ENCODE measurements around the gene TSPAN33.
A peak's percentile ranks its signal among the peaks of the same experiment; 100 is the strongest.
"Not testable (repeated sequence)": the region's sequence is repeated elsewhere in the genome, so short reads cannot be mapped to it uniquely, and the experiment has no call there.

The TSPAN33 gene

DNA sequence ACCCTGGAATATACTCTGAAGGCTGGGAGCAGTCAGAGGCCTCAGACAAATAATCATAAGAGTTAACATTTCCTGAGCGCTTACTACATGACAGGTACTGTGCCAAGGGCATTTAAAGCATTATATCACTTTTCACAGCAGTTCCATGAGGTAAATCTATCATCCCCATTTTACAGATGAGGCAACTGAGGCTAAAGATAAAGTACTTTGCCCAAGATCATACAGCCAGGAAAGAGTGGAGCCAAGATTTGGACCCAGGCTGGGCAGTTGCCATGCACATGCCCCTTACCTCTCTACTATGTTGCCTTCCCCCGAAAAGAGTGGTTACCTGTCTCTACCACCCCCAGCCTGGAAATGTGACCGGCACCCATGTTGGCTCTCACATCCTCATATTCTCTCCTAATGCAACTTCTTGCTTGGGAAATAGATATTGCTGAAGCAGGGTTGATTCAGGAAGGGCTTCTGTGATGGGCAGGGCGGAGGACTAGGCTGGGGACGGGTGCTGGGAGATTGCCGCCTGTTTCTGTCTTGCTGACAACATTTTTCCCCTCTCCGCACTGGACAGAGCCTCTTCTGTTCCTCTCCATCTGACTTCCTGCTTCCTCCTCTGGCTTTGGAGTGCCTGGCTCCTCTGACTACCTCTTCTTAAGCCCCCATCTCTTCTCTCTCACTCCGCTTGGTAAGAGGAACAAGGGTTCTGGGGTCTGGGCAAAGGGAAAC, 57.7 kb downstream of the TSPAN33 start:
- DNase-seq (ENCODE audit: low read depth, low spot score) = no peak
- no peak overlapping the region for H3K4me3 ChIP-seq (ENCODE audit: low read length)

DNA sequence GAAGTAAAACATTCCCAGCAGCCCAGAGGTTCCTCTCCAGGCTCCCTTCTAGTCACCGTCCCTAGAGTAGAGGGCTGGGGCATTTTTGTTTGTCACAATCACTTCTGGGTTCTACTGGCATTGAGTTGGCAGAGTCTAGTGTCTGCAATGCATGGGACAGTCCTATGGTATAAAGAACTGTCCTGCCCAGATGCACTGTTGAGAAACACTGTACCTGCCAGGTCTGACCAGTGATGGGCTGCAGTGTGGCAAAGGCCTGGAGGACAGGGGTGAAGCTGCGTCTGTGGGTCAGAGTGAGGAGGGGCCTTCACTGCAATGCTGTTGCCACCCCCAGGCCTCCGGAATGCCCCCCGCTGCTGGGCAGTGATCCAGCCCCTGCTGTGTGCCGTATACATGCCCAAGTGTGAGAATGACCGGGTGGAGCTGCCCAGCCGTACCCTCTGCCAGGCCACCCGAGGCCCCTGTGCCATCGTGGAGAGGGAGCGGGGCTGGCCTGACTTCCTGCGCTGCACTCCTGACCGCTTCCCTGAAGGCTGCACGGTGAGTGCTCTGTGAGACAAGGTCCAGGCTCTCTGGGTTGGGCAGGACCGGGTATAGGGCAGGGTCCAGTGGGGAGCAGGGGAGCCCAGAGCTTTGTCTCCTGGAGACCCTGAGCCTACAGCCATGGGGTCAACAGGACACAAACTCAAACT, 58.7 kb downstream of the TSPAN33 start:
- DNase-seq (ENCODE audit: low read depth, low spot score) = no peak
- no peak overlapping the region for H3K4me3 ChIP-seq (ENCODE audit: low read length)

DNA sequence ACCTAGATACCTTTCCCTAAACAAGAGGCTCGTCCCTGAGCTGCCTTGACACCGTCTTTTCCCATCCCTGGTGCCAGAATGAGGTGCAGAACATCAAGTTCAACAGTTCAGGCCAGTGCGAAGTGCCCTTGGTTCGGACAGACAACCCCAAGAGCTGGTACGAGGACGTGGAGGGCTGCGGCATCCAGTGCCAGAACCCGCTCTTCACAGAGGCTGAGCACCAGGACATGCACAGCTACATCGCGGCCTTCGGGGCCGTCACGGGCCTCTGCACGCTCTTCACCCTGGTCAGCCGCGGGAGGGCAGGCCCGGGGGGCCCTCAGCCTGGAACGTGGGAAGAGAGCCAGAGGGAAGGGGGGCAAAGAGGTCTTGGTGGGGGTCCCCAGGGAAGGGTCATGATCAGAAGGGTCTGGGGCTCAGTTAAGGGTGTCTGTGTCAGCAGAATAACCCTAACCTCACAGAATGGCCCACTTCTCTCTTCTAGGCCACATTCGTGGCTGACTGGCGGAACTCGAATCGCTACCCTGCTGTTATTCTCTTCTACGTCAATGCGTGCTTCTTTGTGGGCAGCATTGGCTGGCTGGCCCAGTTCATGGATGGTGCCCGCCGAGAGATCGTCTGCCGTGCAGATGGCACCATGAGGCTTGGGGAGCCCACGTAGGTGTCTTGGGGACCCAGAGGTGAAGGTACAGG, 60.8 kb downstream of the TSPAN33 start:
- no peak for DNase-seq (ENCODE audit: low read depth, low spot score)
- H3K4me3 ChIP-seq (ENCODE audit: low read length) = no peak overlapping the region

DNA sequence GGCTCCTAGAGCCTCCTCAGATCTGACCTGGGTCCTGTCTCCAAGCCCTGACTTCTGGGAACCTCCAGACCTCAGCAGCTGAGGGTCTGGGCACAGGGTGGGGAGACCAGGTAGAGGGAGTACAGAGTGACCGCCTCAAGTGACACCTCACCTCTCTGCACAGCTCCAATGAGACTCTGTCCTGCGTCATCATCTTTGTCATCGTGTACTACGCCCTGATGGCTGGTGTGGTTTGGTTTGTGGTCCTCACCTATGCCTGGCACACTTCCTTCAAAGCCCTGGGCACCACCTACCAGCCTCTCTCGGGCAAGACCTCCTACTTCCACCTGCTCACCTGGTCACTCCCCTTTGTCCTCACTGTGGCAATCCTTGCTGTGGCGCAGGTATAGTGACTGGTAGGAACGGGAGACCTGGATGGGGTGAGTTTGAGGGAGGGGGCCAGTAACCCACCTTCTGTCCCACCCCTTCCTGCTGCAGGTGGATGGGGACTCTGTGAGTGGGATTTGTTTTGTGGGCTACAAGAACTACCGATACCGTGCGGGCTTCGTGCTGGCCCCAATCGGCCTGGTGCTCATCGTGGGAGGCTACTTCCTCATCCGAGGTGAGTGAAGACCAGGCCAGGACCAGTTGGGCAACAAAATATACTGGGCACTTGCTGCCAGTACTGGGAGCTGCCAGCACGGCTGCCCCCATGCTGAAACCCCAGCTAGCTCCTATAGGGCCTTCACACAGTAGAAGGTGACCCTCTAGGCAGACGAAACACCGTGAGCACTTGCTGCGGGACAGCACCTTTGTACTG, 61.7 kb downstream of the TSPAN33 start:
- no peak overlapping the region for H3K4me3 ChIP-seq (ENCODE audit: low read length)

DNA sequence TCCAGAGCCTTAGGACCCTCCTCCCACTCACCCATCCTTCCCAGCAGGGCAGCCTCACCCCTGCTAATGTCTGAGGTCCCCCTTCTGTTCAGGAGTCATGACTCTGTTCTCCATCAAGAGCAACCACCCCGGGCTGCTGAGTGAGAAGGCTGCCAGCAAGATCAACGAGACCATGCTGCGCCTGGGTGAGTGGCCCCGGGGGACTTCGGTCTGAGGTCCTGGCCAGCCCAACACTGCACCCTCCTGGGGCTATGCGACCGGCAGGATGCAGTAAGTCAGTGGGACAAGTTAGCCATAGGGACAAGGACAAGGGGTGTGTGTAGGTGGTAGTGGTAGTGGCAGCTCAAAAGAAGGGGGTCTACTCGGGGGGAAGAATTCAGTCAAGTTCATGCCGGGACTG, 64.2 kb downstream of the TSPAN33 start:
- no peak for DNase-seq (ENCODE audit: low read depth, low spot score)
- H3K4me3 ChIP-seq (ENCODE audit: low read length) = no peak overlapping the region

More for the DNA sequence above, 61.7 kb downstream of the TSPAN33 start:
- DNase-seq (ENCODE audit: low read depth, low spot score) = no peak

DNA sequence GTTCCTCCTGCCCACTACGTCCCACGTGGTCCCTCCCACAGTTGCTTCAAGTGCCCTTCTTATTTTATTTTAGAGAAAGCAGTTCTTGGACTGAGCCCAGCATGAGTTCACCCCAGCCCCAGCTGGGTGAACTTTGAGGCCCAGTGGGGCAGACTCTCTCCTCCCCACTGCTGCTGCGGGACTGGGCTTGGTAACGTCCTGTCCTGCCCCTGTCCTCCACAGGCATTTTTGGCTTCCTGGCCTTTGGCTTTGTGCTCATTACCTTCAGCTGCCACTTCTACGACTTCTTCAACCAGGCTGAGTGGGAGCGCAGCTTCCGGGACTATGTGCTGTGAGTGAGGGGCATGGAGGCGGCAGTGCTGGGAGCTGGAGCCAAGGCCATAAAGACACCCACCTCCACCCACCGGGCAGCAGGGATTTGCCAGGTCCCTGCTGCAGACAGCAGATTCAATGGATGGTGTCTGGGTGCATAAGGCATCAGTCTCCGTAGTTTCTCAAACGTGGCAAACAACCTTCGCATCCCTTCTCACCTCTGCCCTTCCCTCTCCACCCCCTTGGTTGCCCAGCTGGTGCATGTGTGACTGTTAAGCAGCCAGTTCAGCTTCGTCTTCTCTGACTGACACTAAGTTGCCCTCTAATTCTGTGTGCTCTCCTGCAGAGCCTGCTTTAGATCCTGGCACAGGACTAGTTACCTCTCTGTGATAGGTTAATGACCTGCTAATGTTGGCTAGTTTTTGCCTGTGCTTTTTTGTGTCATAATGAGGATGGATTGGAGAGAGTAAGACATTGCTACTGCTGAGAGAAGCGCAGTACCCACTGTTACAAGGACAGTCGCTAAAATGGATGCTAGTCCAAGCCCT, 64.8 kb downstream of the TSPAN33 start:
- no peak overlapping the region for H3K4me3 ChIP-seq (ENCODE audit: low read length)
- DNase-seq (ENCODE audit: low read depth, low spot score) = no peak

DNA sequence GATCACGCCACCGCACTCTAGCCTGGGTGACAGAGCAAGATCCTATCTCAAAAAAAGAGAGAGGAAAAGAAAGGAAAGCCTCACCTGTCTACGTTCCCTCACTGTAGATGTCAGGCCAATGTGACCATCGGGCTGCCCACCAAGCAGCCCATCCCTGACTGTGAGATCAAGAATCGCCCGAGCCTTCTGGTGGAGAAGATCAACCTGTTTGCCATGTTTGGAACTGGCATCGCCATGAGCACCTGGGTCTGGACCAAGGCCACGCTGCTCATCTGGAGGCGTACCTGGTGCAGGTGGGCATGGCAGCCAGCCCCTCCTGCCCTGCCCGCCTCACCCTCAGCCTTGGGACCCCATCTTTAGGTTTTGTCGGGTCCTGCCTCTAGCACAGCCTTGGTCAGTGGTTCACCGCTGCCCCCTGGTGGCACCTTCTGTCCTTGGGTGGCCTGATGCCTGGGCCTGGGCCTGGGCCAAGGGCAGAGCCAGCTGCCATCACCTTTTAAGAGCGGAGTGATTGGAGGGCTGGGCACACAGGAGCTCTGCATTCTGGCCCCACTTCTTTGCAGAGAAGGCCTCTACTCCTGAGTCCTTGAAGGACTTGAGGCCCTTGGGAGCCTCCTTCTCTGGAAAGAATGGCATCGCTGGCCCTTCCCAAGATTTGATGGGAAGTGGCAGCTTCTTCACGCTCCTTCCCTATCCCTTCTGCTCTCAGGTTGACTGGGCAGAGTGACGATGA, 65.9 kb downstream of the TSPAN33 start:
- no peak overlapping the region for H3K4me3 ChIP-seq (ENCODE audit: low read length)
- no peak for DNase-seq (ENCODE audit: low read depth, low spot score)

DNA sequence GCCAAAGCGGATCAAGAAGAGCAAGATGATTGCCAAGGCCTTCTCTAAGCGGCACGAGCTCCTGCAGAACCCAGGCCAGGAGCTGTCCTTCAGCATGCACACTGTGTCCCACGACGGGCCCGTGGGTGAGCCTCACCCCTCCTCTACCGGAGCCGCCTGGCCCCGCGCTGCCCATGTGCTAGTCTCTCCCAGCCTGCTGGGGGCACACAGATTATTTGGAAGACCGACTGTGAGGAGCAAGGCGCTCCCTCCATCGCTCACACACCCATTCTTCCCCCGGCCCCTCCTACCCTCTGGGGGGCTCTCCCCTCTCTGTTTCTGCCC, 66.4 kb downstream of the TSPAN33 start:
- DNase-seq (ENCODE audit: low read depth, low spot score) = no peak
- H3K4me3 ChIP-seq (ENCODE audit: low read length) = no peak overlapping the region

DNA sequence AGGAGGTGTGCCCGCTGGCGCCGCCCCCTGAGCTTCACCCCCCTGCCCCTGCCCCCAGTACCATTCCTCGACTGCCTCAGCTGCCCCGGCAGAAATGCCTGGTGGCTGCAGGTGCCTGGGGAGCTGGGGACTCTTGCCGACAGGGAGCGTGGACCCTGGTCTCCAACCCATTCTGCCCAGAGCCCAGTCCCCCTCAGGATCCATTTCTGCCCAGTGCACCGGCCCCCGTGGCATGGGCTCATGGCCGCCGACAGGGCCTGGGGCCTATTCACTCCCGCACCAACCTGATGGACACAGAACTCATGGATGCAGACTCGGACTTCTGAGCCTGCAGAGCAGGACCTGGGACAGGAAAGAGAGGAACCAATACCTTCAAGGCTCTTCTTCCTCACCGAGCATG, 67.6 kb downstream of the TSPAN33 start:
- no peak for DNase-seq (ENCODE audit: low read depth, low spot score)
- H3K4me3 ChIP-seq (ENCODE audit: low read length) = no peak overlapping the region

DNA sequence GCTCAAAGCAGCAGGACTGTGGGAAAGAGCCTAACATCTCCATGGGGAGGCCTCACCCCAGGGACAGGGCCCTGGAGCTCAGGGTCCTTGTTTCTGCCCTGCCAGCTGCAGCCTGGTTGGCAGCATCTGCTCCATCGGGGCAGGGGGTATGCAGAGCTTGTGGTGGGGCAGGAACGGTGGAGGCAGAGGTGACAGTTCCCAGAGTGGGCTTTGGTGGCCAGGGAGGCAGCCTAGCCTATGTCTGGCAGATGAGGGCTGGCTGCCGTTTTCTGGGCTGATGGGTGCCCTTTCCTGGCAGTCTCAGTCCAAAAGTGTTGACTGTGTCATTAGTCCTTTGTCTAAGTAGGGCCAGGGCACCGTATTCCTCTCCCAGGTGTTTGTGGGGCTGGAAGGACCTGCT, 68.1 kb downstream of the TSPAN33 start:
- DNase-seq (ENCODE audit: low read depth, low spot score) = no peak
- no peak overlapping the region for H3K4me3 ChIP-seq (ENCODE audit: low read length)

DNA sequence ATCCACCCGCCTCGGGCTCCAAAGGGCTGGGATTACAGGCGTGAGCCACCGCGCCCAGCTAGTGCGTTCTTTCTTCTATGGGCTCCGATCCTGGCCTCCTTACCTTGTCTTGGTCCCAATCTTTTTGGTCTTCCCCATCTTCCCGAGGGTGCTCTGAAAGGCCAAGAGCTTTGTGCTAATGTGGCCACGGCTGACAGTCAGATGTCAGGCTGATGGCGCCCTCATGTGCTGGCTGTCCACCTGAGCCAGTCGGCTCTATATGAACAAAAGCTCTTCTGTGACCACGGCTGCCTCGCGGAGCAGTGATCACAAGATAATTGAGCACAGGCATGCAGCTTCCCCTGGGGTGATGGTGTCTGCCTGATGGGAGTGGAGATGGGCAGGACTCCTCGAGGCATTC, 69.3 kb downstream of the TSPAN33 start:
- no peak overlapping the region for H3K4me3 ChIP-seq (ENCODE audit: low read length)
- no peak for DNase-seq (ENCODE audit: low read depth, low spot score)

DNA sequence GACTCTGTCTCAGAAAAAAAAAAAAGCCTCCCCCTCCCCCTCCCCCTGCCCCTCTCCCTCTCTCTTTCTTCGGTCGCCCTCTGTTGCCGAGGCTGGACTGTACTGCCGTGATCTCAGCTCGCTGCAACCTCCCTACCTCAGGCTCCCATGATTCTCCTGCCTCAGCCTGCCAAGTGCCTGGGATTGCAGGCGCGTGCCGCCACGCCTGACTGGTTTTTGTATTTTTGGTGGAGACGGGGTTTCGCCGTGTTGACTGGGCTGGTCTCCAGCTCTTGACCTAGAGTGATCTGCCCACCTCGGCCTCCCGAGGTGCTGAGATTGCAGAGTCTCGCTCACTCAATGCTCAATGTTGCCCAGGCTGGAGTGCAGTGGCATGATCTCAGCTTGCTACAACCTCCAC, 71.2 kb downstream of the TSPAN33 start:
- DNase-seq (ENCODE audit: low read depth, low spot score); H3K4me3 ChIP-seq (ENCODE audit: low read length): not testable (repeated sequence)

DNA sequence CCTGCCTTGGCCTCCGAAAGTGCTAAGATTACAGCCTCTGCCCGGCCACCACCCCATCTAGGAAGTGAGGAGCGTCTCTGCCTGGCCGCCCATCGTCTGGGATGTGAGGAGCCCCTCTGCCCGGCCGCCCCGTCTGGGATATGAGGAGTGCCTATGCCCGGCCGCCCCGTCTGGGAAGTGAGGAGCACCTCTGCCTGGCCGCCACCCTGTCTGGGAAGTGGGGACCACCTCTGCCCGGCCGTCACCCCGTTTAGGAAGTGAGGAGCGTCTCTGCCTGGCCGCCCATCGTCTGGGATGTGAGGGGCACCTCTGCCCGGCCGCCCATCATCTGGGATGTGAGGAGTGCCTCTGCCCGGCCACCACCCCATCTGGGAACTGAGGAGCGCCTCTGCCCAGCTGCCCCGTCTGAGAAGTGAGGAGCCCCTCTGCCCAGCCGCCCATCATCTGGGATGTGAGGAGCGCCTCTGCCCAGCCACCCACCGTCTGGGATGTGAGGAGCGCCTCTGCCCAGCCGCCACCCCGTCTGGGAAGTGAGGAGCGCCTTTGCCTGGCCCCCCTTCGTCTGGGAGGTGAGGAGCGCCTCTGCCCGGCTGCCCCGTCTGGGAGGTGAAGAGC, 71.7 kb downstream of the TSPAN33 start:
- not testable (repeated sequence) for DNase-seq (ENCODE audit: low read depth, low spot score); H3K4me3 ChIP-seq (ENCODE audit: low read length)

DNA sequence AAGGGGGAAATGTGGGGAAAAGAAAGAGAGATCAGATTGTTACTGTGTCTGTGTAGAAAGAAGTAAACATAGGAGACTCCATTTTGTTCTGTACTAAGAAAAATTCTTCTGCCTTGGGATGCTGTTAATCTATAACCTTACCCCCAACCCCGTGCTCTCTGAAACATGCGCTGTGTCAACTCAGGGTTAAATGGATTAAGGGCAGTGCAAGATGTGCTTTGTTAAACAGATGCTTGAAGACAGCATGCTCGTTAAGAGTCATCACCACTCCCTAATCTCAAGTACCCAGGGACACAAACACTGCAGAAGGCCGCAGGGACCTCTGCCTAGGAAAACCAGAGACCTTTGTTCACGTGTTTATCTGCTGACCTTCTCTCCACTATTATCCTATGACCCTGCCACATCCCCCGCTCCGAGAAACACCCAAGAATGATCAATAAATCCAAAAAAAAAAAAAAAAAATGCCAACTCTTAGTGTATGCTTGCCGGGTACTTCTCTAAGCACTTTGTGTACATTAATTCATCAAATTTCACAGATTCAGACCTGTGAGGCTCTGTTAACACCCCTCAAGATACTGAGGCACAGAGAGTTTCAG, 72.4 kb downstream of the TSPAN33 start:
- H3K4me3 ChIP-seq (ENCODE audit: low read length); DNase-seq (ENCODE audit: low read depth, low spot score): not testable (repeated sequence)

DNA sequence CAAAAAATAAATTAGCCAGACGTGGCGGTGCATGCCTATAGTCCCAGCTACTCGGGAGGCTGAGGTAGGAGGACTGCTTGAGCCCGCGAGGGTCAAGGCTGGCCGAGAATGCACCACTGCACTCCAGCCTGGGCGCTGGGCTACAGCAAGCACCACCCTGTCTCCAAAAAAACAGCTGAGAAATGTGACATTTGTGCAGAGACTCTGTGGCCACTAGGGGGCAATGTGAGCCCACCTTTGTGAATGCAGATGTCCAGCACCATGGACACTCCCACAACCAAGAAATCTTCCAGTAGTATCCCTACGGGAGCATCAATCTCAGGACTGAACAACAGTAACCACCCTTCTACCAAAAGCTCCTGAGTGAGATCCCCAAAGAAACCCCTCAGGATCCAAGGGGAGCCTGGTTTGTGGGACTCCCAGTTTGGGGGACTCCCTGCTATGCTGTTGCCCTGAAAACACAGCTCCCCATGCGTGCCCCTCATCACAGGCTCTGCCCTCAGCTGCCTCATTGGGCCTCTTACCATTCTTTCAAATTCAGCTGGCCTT, 74.1 kb downstream of the TSPAN33 start:
- peak; percentile 61 for DNase-seq (ENCODE audit: low read depth, low spot score)
- no peak overlapping the region for H3K4me3 ChIP-seq (ENCODE audit: low read length)

DNA sequence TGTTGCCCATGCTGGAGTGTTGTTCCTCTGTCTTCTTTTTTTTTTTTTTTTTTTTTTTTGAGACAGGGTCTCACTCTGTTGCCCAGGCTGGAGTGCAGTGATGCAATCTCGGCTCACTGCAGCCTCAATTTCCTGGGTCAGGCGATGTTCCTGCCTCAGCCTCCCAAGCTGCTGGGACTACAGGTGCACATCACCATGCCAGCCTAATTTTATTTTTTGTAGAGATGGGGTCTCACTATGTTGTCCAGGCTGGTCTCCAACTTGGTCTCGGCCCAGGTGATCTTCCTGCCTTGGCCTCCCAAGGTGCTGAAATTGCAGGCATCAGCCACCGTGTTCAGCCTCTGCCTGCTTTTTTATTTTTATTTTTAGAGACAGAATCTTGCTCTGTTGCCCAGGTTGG, 74.7 kb downstream of the TSPAN33 start:
- DNase-seq (ENCODE audit: low read depth, low spot score); H3K4me3 ChIP-seq (ENCODE audit: low read length): not testable (repeated sequence)
